Endothelial cell of umbilical vein (primary cell): ENCODE results near the gene MGAT5. TPM values are rescaled to one million over a fixed set of nuclear protein-coding genes. Genes with fewer than 3 reads are reported as not detected.

ENCODE experiments used
- BruUV-seq: library from RNA; stranded (reverse); fragments of 400-500 nt; replicated peaks from 2 replicates; lab custom pipeline; 2021; lab: Mats Ljungman, UMichigan
- CTCF ChIA-PET: fragments of 300-600, 350-600 bp; sonication (Branson Sonifier 250); formaldehyde crosslinking; loops from one replicate; lab custom pipeline; 2021; ENCODE audit warnings: antibody characterized with exemption, inconsistent platforms; lab: Charles Lee
- POLR2A ChIA-PET: fragments of 300-600, 350-600 bp; sonication (Branson Sonifier 250); formaldehyde crosslinking; loops from one replicate; lab custom pipeline; 2021; ENCODE audit warnings: antibody characterized with exemption, inconsistent platforms; lab: Charles Lee
- DNase-seq: peaks from one replicate; pipeline ENCODE4 v3.0.0-alpha.2; 2011; ENCODE audit warnings: low read depth, low spot score
- FAIRE-seq: peaks from 2 replicates; lab custom pipeline; 2011; peaks lifted over from hg19 to GRCh38; lab: Jason Lieb, UNC
- H2AFZ ChIP-seq: 2 replicates; pipeline ENCODE4 v1.6.0; 2012; ENCODE audit warnings: low read depth, low read length, control low read depth, inconsistent platforms
- H3K27ac ChIP-seq: 2 replicates; pipeline ENCODE4 v1.5.1; 2011; ENCODE audit warnings: low read depth, mild to moderate bottlenecking, control low read depth, low read length, moderate library complexity; ENCODE audit not compliant: insufficient read depth
- H3K27me3 ChIP-seq, 2 experiments: 2 replicates each; pipeline versions ENCODE4 v1.6.0 to v1.6.1; 2011; ENCODE audit warnings: low read length in 2 of 2, mixed read lengths in 1 of 2; ENCODE audit not compliant: control insufficient read depth in 2 of 2, insufficient read depth in 2 of 2
- H3K36me3 ChIP-seq, 2 experiments: 2 replicates in 1 of 2; 3 replicates in 1 of 2; pipeline ENCODE4 v1.5.1; 2011; ENCODE audit warnings: low read length in 2 of 2, mild to moderate bottlenecking in 1 of 2, moderate library complexity in 1 of 2; ENCODE audit not compliant: control insufficient read depth in 2 of 2, insufficient read depth in 2 of 2; ENCODE audit errors: extremely low read depth in 1 of 2
- H3K4me1 ChIP-seq: 3 replicates; pipeline ENCODE4 v1.5.1; 2011; ENCODE audit warnings: mild to moderate bottlenecking, low read length; ENCODE audit not compliant: control insufficient read depth, insufficient read depth; ENCODE audit errors: extremely low read depth
- H3K4me2 ChIP-seq: 2 replicates; pipeline ENCODE4 v1.6.1; 2011; ENCODE audit warnings: low read length, control low read depth, mixed read lengths; ENCODE audit not compliant: insufficient read depth
- H3K4me3 ChIP-seq, 3 experiments: fragments of 200-600 bp in 1 of 3; sonication (generic), shearing (Covaris generic) in 1 of 3; replicated peaks in 1 of 3; 2 replicates each; pipeline ENCODE4 v1.5.1; 2011 to 2016; ENCODE audit warnings: control low read depth in 3 of 3, low read length in 3 of 3, mild to moderate bottlenecking in 2 of 3, inconsistent platforms in 1 of 3, low read depth in 1 of 3, moderate library complexity in 1 of 3; ENCODE audit not compliant: insufficient read depth in 1 of 3
- H3K79me2 ChIP-seq: 2 replicates; pipeline ENCODE4 v1.6.0; 2012; ENCODE audit warnings: low read length, inconsistent platforms; ENCODE audit not compliant: control insufficient read depth, insufficient read depth
- H3K9ac ChIP-seq: replicated peaks from 2 replicates; pipeline ENCODE3; 2011; ENCODE audit warnings: low read length, control low read depth; ENCODE audit not compliant: insufficient read depth; ENCODE audit errors: extremely low read depth
- H3K9me1 ChIP-seq: replicated peaks from 3 replicates; pipeline ENCODE4 v1.6.0; 2011; ENCODE audit warnings: mild to moderate bottlenecking, low read length; ENCODE audit not compliant: control insufficient read depth, insufficient read depth; ENCODE audit errors: extremely low read depth
- H3K9me3 ChIP-seq: replicated peaks from 2 replicates; pipeline ENCODE4 v1.5.1; 2012; ENCODE audit warnings: low read length, inconsistent platforms; ENCODE audit not compliant: control insufficient read depth, insufficient read depth
- H4K20me1 ChIP-seq: replicated peaks from 2 replicates; pipeline ENCODE3; 2011; ENCODE audit warnings: mild to moderate bottlenecking, low read length; ENCODE audit not compliant: control insufficient read depth, insufficient read depth; ENCODE audit errors: extremely low read depth
- CTCF ChIP-seq, 2 donors: IDR thresholded peaks; 1 replicate in 1 of 2; 2 replicates in 1 of 2; pipeline ENCODE4 v1.5.1; 2011; ENCODE audit warnings: low read length in 2 of 2, mild to moderate bottlenecking in 2 of 2, moderate library complexity in 2 of 2, control low read depth in 1 of 2, inconsistent platforms in 1 of 2, low read depth in 1 of 2; ENCODE audit not compliant: insufficient read depth in 1 of 2; ENCODE audit errors: extremely low read depth in 1 of 2
- EZH2 ChIP-seq: IDR thresholded peaks from 2 replicates; pipeline ENCODE4 v1.6.1; 2012; ENCODE audit warnings: borderline replicate concordance, low read depth, mild to moderate bottlenecking, moderate library complexity, low read length, inconsistent platforms; ENCODE audit not compliant: severe bottlenecking
- FOS ChIP-seq: IDR thresholded peaks from 2 replicates; pipeline ENCODE4 v1.6.1; 2011; ENCODE audit warnings: mild to moderate bottlenecking, low read length, moderate library complexity, borderline replicate concordance; ENCODE audit not compliant: insufficient read depth
- GATA2 ChIP-seq: IDR thresholded peaks from 2 replicates; pipeline ENCODE4 v1.7.0; 2011; ENCODE audit warnings: low read depth, mild to moderate bottlenecking, moderate library complexity, mixed read lengths, low read length; ENCODE audit not compliant: insufficient read length, insufficient read depth
- JUN ChIP-seq: IDR thresholded peaks from 2 replicates; pipeline ENCODE4 v1.6.1; 2011; ENCODE audit warnings: borderline replicate concordance, low read depth; ENCODE audit not compliant: insufficient read length, insufficient read depth
- MAX ChIP-seq: IDR thresholded peaks from 2 replicates; pipeline ENCODE4 v1.6.1; 2011; ENCODE audit not compliant: insufficient read depth, insufficient read length
- MYC ChIP-seq: IDR thresholded peaks from one replicate; pipeline ENCODE4 v1.6.1; 2011; ENCODE audit warnings: mild to moderate bottlenecking, low read depth, low read length
- POLR2A ChIP-seq: IDR thresholded peaks from 2 replicates; pipeline ENCODE4 v1.6.1; 2012; ENCODE audit warnings: low read depth, mild to moderate bottlenecking, control low read depth, low read length
- POLR2AphosphoS5 ChIP-seq: IDR thresholded peaks from 2 replicates; pipeline ENCODE4 v1.6.1; 2012; ENCODE audit warnings: low read depth, mild to moderate bottlenecking, control low read depth, low read length, moderate library complexity; ENCODE audit not compliant: insufficient read depth
- dilution Hi-C: fragments of 300-500 bp; cut with MboI; formaldehyde crosslinking; loops from one replicate; pipeline ENCODE4 v1.15.0; 2019; ENCODE audit warnings: low sequenced_read_pairs; ENCODE audit not compliant: extremely low pct_ligation_motif_present
- intact Hi-C: fragments of 100-400 bp; cut with micrococcal nuclease; formaldehyde crosslinking; loops from one replicate; pipeline ENCODE4 v1.10.0; 2022
- polyA plus RNA-seq, 4 experiments: library from polyadenylated mRNA; depleted of rRNA in 3 of 4; stranded (reverse) in 3 of 4; unstranded in 1 of 4; fragments of >200 nt; gene quantifications; 2 replicates each; pipeline versions ENCODE4 v1.2.1 to v1.2.3, GENCODE V29; 2011 to 2012; ENCODE audit warnings: missing spikeins in 1 of 4
- total RNA-seq: library from RNA; stranded (reverse); gene quantifications from 2 replicates; pipeline ENCODE4 v1.2.3, GENCODE V29; 2021

The MGAT5 gene
- total and polyA plus RNA-seq, 2 donors (not counting 3 experiments of a cell fraction or from before 2014, with no cell fraction given) = 17.7 to 84.1 TPM

GRCh38 chr2:134482766-134483340, 229.0 kb downstream of the MGAT5 start:
- DNase-seq (no peak), FAIRE-seq (no peak)
- H4K20me1 ChIP-seq = no peaks in the 10 kb centered on the region
- no peaks in the 10 kb centered on the region for H3K36me3 ChIP-seq
- H3K9ac ChIP-seq = no peak overlapping the region
- POLR2A ChIA-PET = no interaction called here
- no TSS peak for BruUV-seq
- dilution Hi-C loops (no loop called here), intact Hi-C loops (no loop called here)
- no peak overlapping the region for H3K27ac ChIP-seq
- H3K4me3 ChIP-seq = no peak overlapping the region
- no peaks in the 10 kb centered on the region for H3K9me3 ChIP-seq
- CTCF ChIA-PET = no interaction called here
- TF ChIP-seq JUN (no peak), EZH2 (no peak), FOS (no peak), GATA2 (no peak), MYC (no peak), POLR2A (no peak), CTCF (IDR thresholded peaks at IDR 0.05; ENCODE audit: extremely low read depth in 1 of 2, insufficient read depth in 1 of 2, low read depth in 1 of 2, low read length in 2 of 2) (no peak), POLR2AphosphoS5 (no peak), MAX (no peak)
- H3K4me1 ChIP-seq = no peaks in the 10 kb centered on the region
- no peak overlapping the region for H3K4me2 ChIP-seq
- no peak overlapping the region for H2AFZ ChIP-seq
- no peaks in the 10 kb centered on the region for H3K79me2 ChIP-seq
- H3K27me3 ChIP-seq = peaks cover 0 to 3% of the 10 kb centered on the region in 2 experiments
- no peaks in the 10 kb centered on the region for H3K9me1 ChIP-seq
